Sigmoid colon (tissue), 4 donors: ENCODE data around the gene DIRAS1.

Experiments used
- CTCF ChIP-seq, 4 experiments: fragments of 450-650 bp in 3 of 4; fragments of 200-600 bp in 1 of 4; IDR thresholded peaks; one replicate each; pipeline ENCODE4 v1.5.1; 2016 to 2019; ENCODE audit warnings: antibody characterized with exemption in 4 of 4, mild to moderate bottlenecking in 3 of 4, moderate library complexity in 2 of 4
- EP300 ChIP-seq, 4 donors: sonication (generic); formaldehyde crosslinking; IDR thresholded peaks; one replicate each; pipeline ENCODE4 v1.6.1; 2017; ENCODE audit warnings: antibody characterized with exemption in 4 of 4
- POLR2AphosphoS5 ChIP-seq, 4 donors: sonication (generic); formaldehyde crosslinking; IDR thresholded peaks; one replicate each; pipeline ENCODE4 v1.6.1; 2017; ENCODE audit warnings: antibody characterized with exemption in 4 of 4

- TF ChIP-seq EP300 (IDR thresholded peaks at IDR 0.05) = no peak
- TF ChIP-seq CTCF (IDR thresholded peaks at IDR 0.05) = no peak
- TF ChIP-seq POLR2AphosphoS5 (IDR thresholded peaks at IDR 0.05) = no peak
These were observed 51.0 kb downstream of the DIRAS1 start for GRCh38 chr19:2670217-2670616.
